SU-DHL-6 (cell line): ENCODE data around the gene LRRC14B.

Experiments
- H2AFZ ChIP-seq: fragments of 200-600 bp; sonication (generic); 2 replicates; pipeline ENCODE4 v1.6.1; 2014; ENCODE audit warnings: low read depth, mild to moderate bottlenecking, moderate library complexity, mixed read lengths, antibody characterized with exemption, low read length; ENCODE audit not compliant: severe bottlenecking
- H3F3A ChIP-seq: fragments of 200-600 bp; shearing (Covaris generic); 2 replicates; pipeline ENCODE4 v1.6.0; 2016; ENCODE audit warnings: antibody characterized with exemption, mild to moderate bottlenecking; ENCODE audit not compliant: insufficient read depth
- H3K27ac ChIP-seq: fragments of 200-600 bp; sonication (generic); 2 replicates; pipeline ENCODE4 v1.5.1; 2016; ENCODE audit warnings: low read depth, mild to moderate bottlenecking, low read length, moderate library complexity, mixed read lengths
- H3K27me3 ChIP-seq: fragments of 200-600 bp; sonication (generic), shearing (Covaris generic); 2 replicates; pipeline ENCODE4 v1.6.0; 2014; ENCODE audit warnings: mild to moderate bottlenecking, low read length
- H3K36me3 ChIP-seq: fragments of 200-600 bp; sonication (generic); 2 replicates; pipeline ENCODE4 v1.6.1; 2014; ENCODE audit warnings: mild to moderate bottlenecking, low read length, mixed read lengths
- H3K4me2 ChIP-seq: fragments of 300-600, 200-600 bp; shearing (Covaris generic), sonication (generic); 2 replicates; pipeline ENCODE4 v1.6.0; 2014; ENCODE audit warnings: low read length, low read depth, mild to moderate bottlenecking; ENCODE audit not compliant: poor library complexity, severe bottlenecking
- H3K4me3 ChIP-seq: fragments of 200-600 bp; sonication (generic); 2 replicates; pipeline ENCODE4 v1.5.1; 2014; ENCODE audit warnings: antibody characterized with exemption, low read length, mild to moderate bottlenecking, mixed read lengths; ENCODE audit not compliant: insufficient read depth, poor library complexity, severe bottlenecking
- H3K79me2 ChIP-seq: fragments of 200-600 bp; sonication (generic); 2 replicates; pipeline ENCODE4 v1.6.1; 2014; ENCODE audit warnings: mild to moderate bottlenecking, low read length, moderate library complexity; ENCODE audit not compliant: insufficient read depth
- H3K9ac ChIP-seq: fragments of 200-600 bp; sonication (generic); 2 replicates; pipeline ENCODE4 v1.7.0; 2014; ENCODE audit warnings: mild to moderate bottlenecking, low read length
- H3K9me2 ChIP-seq: fragments of 200-600 bp; sonication (generic); replicated peaks from 2 replicates; pipeline ENCODE4 v1.6.1; 2014; ENCODE audit warnings: low read length; ENCODE audit not compliant: insufficient read depth
- H3K9me3 ChIP-seq: fragments of 200-600 bp; sonication (generic); 2 replicates; pipeline ENCODE4 v1.6.1; 2014; ENCODE audit warnings: low read length, mixed read lengths; ENCODE audit not compliant: insufficient read depth
- H4K20me1 ChIP-seq: fragments of 200-600 bp; sonication (generic); 2 replicates; pipeline ENCODE4 v1.6.1; 2014; ENCODE audit warnings: low read depth, mild to moderate bottlenecking, antibody characterized with exemption, low read length, moderate library complexity, mixed read lengths
- EZH2phosphoT487 ChIP-seq: fragments of 200-600 bp; sonication (generic), shearing (Covaris generic); conservative IDR thresholded peaks from 2 replicates; pipeline ENCODE4 v1.6.1; 2018; ENCODE audit warnings: mild to moderate bottlenecking, antibody characterized with exemption, low read length, moderate library complexity, mixed read lengths
- TF ChIP-seq, protein P1 (sequence below): fragments of 200-600 bp; sonication (generic); IDR thresholded peaks from one replicate; pipeline ENCODE4 v1.5.1; 2017; ENCODE audit warnings: antibody characterized with exemption, mild to moderate bottlenecking, low read length, moderate library complexity; ENCODE audit not compliant: insufficient read depth, poor library complexity, severe bottlenecking

The LRRC14B gene

DNA sequence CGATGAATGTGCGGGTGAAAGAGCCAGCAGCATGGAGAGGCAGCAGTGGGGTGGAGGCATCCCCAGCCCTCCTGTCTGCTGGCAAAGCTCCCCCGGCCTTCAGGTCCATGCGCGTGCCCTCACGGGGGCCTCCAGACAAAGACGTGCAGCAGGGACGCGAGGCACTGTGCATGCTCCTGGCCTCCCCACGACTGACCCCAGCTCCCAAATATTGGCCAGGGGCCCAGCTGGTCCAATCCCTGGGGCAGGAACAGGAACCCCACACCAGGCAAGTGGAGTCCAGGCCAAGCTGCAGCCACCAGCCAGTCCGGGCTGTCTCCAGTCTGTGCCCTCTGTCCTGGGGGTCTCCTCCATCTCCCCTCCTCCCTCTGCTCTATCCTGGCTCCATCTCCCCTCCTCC lies 33.5 kb upstream of the LRRC14B start:
- Histone ChIP-seq H3K4me2 (no peak overlapping the region), H3K9ac (no peak overlapping the region), H3F3A (no peaks in the 10 kb centered on the region), H3K36me3 (no peaks in the 10 kb centered on the region), H3K27ac (no peak overlapping the region), H2AFZ (no peak overlapping the region), H3K9me2 (no peaks in the 10 kb centered on the region), H3K27me3 (no peaks in the 10 kb centered on the region), H4K20me1 (no peaks in the 10 kb centered on the region), H3K4me3 (no peak overlapping the region), H3K9me3 (peaks cover 5% of the 10 kb centered on the region; the same call in 1 of the 2 replicates), H3K79me2 (no peaks in the 10 kb centered on the region)
- no peak for TF ChIP-seq EZH2phosphoT487
- TF ChIP-seq, protein P1, sequence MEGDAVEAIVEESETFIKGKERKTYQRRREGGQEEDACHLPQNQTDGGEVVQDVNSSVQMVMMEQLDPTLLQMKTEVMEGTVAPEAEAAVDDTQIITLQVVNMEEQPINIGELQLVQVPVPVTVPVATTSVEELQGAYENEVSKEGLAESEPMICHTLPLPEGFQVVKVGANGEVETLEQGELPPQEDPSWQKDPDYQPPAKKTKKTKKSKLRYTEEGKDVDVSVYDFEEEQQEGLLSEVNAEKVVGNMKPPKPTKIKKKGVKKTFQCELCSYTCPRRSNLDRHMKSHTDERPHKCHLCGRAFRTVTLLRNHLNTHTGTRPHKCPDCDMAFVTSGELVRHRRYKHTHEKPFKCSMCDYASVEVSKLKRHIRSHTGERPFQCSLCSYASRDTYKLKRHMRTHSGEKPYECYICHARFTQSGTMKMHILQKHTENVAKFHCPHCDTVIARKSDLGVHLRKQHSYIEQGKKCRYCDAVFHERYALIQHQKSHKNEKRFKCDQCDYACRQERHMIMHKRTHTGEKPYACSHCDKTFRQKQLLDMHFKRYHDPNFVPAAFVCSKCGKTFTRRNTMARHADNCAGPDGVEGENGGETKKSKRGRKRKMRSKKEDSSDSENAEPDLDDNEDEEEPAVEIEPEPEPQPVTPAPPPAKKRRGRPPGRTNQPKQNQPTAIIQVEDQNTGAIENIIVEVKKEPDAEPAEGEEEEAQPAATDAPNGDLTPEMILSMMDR = no peak

DNA sequence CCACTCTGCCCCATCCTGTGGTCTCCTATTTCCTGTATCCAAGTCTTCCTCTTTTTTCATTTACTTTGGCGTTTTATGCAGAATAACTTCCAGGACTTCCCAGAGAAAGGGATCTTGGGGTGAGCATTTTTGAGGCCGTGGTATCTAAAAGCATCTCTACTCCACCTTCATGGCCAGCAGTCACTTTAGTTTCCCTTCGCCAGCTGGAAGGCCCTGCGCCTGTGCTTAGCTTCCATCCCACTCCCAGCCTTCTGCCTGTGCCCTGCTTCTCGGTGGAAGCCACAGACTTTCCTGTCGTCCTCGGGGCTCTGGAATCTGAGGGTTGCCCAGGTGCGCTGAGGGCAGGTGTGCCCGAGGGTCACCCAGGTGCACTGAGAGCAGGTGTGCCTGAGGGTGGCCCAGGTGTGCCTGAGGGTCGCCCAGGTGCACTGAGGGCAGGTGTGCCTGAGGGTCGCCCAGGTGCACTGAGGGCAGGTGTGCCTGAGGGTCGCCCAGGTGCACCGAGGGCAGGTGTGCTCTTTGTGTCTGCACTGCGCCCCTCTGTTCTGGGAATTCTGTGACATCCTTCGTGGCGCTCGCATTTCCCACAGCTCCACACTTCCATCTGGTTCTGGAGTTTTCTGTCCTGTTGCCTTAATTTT lies 32.4 kb upstream of the LRRC14B start:
- no peaks in the 10 kb centered on the region for H3F3A ChIP-seq
- H3K9me3 ChIP-seq = peaks cover 5% of the 10 kb centered on the region; the same call in 1 of the 2 replicates
- no peak overlapping the region for H3K27ac ChIP-seq
- no peak overlapping the region for H2AFZ ChIP-seq
- no peaks in the 10 kb centered on the region for H4K20me1 ChIP-seq
- no peak overlapping the region for H3K4me3 ChIP-seq
- no peak overlapping the region for H3K9ac ChIP-seq
- TF ChIP-seq, protein P1 = no peak
- TF ChIP-seq EZH2phosphoT487 = no peak
- H3K36me3 ChIP-seq = no peaks in the 10 kb centered on the region
- no peak overlapping the region for H3K4me2 ChIP-seq
- H3K79me2 ChIP-seq = no peaks in the 10 kb centered on the region
- no peaks in the 10 kb centered on the region for H3K27me3 ChIP-seq
- no peaks in the 10 kb centered on the region for H3K9me2 ChIP-seq

DNA sequence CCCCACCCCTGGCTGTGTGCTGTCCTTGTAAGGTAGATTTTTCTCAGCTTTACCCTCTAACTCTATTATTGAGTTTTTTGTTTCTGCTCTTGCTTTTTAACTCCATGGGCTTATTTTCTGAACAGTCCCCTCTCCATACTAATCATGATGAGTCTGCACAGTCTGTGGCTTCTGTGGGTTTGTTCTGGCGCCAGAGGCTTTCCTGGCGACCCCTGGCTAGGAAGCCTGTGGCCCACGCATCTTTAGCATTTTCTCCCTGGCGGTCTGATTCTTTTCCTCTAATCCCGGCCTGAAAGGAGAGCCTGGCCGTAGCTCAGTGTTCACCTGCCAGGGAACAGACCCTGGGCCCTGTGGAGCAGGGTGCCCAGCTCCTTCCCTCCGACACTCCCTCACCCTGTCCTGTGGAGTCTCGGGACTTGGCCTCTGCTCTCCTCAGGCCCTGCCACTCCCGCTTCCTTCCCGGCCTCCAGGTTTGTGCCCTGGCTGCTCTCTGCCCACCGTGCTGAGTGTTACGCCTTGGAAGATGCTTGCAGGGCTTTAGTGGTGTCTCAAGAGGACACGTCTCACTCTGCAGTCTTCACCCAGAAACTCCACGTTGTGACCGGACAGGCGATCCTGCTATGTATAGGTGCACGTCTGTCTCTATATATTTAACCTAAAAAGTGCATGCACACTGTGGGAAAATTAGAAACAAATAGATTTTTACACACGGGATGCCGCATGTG lies 31.7 kb upstream of the LRRC14B start:
- TF ChIP-seq, protein P1 = no peak
- TF ChIP-seq EZH2phosphoT487 = no peak
- Histone ChIP-seq H3K4me2 (no peak overlapping the region), H3K27ac (no peak overlapping the region), H3K4me3 (no peak overlapping the region), H3K36me3 (no peaks in the 10 kb centered on the region), H2AFZ (no peak overlapping the region), H3K27me3 (no peaks in the 10 kb centered on the region), H4K20me1 (no peaks in the 10 kb centered on the region), H3K9ac (no peak overlapping the region), H3F3A (no peaks in the 10 kb centered on the region), H3K9me2 (no peaks in the 10 kb centered on the region), H3K9me3 (peaks cover 5% of the 10 kb centered on the region; the same call in 1 of the 2 replicates), H3K79me2 (no peaks in the 10 kb centered on the region)
